ENCODE data around the gene SUSD2.
"Not testable (repeated sequence)": the region's sequence is repeated elsewhere in the genome, so short reads cannot be mapped to it uniquely, and the experiment has no call there.

Gene SUSD2

DNA sequence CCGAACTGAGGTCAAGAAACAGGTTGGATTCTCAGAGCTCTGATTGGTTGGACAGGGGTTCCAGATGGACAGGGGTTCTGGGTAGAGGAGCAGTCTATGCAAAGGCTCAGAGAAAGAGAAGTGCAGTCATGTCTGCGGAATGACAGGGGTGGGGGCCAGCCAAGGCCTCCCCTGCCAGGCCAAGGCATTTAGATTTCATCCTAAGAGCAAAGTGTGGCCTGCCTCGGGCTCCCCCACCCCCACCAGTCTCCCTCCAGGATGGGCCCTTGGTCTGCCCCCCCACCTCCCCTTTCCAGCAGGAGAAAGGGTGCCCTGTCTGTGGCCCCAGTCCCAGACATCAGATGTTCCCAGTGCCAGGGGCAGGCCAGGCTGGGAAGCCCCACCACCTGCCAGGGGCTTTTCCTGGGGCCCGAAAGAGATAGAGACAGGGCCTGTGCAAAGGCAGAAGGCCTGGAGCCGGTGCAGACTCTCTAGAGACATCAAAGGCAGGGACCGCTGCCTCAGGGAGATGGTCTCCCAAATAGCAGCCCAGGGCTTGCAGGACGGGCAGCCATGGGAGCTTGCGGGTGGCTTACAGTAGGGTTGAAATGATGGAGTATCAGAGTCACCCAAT, 9.4 kb downstream of the SUSD2 start:
- FAIRE-seq: no peak

DNA sequence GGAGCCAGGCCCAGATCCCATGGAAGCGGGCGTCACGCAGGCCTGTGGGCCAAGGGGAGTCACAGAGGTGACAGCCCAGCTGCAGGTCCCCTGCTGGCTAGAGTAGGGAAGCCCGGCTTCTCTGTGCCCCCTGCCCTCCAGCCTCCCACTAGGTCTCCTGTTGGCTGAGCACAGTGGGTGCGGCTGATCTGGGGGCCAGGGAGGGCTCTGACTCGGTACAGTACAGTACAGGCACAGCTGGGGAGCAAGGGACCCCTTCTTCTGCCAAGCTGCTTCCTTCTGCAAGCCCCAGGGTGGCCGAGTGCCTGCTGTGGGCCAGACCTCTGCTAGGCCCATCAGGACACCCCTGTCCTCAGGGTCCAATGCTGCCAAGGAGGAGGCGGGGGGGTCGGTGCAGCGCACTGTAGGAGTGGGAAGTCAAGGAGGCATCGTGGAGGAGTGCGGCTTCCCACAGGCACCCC, 10.1 kb downstream of the SUSD2 start:
- FAIRE-seq: no peak

DNA sequence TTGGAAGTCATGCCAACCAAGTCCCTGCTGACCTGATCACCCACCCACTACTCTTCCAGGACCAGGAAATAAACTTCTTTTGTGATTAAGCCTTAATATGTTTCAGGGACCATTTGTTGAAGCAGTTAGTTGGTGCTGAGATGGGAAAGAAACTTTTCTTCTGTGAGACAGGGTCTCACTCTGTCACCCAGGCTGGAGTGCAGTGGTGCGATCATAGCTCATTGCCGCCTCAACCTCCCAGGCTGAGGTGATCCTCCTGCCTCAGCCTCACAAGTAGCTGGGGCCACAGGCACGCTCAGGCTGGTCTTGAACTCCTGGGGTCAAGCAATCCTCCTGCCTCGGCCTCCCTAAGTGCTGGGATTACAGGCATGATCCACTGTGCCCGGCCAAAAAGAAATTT, 10.6 kb downstream of the SUSD2 start:
- FAIRE-seq: no peak

DNA sequence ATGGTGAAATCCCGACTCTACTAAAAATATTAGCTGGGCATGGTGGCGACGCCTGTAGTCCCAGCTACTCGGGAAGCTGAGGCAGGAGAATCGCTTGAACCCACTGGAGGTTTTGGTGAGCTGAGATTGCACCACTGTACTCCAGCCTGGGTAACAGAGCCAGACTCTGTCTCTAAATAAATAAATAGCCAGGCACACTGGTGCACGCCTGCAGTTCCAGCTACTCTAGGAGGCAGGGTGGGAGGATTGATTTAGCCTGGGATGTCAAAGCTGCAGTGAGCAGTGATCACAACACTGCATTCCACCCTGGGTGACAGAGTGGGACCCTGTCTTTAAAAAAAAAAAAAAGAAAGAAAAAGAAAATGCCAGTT, 17.4 kb downstream of the SUSD2 start:
- FAIRE-seq: no peak

DNA sequence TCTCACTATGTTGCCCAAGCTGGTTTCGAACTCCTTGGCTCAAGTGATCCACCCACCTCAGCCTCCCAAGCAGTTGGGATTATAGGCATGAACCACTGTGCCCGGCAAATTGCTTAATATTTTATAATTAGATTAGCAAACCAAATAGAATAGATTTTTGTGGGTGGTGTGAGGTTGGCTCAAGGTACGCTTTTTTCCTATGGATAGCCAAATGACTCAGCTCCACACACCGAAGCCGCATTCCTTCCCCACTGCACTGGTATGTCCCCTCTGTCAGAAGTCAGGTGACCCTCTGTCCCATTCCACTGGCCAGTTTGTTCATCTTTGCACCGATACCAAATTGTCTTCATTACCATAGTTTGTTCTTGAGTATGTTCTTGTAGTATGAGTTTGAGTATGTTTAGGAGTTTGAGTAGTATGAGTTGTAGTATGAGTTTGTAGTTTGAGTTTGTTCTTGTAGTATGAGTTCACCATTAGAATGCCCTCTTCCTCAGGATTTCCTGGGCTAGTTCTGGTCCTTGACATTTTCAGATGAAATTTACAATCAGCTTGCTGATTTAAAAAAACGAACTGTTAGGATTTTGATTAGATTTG, 19.4 kb downstream of the SUSD2 start:
- FAIRE-seq: no peak

DNA sequence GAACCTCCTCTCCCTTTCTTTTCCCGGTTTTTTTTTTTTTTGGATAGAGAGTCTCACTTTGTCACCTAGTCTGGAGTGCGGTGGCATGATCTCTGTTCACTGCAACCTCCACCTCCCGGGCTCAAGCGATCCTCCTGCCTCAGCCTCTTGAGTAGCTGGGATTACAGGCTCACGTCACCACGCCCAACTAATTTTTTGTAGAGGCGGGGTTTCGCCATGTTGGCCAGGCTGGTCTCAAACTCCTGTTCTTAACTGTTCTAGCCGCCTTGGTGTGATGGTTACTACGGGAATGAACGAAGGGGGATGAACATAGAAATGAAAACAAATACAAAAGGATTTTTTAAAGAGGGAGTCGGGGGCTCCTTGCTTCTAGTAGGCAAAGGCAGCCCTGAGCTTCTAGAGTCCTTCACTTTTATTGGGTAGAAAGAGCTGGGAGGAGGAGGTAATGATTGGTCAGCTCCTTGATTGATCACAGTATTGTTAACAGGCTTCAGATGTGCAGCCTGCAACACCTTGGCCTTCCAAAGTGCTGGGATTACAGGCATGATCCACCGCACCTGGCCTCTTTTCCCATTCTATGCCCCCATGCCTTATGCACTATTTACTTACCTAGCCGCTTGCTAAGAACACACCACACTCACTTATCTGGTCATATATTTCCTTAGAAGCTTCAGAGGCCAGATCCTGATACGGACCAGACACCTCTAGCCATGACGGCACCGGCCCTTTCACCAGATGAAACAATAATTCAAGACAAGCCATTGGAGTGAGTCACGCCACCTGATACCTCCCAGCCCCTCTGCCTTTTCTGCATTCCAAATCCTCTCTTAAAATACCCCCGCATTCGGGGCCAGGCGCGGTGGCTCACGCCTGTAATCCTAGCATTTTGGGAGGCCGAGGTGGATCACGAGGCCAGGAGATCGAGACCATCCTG, 20.7 kb downstream of the SUSD2 start:
- FAIRE-seq: no peak

DNA sequence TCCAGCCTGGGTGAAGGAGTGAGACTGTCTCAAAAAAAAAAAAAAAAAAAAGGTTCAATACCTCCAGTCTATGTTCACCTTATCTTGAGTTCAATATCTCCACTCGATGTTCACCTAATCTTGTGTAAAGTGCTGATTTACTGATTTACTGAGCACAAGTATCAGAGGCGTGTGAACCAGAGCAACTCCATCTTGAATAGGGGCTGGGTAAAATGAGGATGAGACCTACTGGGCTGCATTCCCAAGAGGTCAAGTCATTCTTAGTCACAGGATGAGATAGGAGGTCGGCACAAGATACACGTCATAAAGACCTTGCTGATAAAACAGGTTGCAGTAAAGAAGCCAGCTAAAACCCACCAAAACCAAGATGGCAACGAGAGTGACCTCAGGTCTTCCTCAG, 22.6 kb downstream of the SUSD2 start:
- FAIRE-seq: not testable (repeated sequence)

DNA sequence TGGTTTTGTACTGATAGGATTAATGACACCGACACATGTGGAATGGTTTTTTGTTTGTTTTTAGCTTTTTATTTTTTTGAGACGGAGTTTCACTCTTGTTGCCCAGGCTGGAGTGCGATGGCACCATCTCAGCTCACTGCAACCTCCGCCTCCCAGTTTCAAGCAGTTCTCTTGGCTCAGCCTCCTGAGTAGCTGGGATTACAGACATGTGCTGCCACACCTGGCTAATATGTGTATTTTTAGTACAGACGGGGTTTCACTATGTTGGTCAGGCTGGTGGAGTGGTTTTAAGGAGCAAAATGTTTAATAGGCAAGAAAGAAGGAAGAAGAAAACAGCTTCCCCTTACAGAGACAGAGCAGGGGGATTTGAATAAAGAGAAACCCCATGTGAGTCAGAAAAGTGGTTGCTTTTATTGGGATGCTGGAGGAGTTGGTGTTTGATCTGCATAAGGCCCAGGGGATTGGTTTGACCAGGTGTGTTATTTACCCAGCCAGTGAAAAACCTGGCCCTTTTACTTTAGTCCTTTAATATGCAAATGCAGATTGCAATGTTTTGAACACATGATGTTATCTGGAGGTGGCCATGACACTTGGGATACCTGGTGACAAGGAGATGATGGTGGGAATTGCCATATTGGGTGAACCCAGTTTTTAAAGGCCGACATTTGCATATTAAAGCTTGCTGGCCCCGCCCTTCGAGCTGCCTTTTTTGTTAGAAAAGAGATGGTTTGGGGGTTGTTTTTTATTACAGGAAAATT, 24.3 kb downstream of the SUSD2 start:
- no peak for FAIRE-seq

DNA sequence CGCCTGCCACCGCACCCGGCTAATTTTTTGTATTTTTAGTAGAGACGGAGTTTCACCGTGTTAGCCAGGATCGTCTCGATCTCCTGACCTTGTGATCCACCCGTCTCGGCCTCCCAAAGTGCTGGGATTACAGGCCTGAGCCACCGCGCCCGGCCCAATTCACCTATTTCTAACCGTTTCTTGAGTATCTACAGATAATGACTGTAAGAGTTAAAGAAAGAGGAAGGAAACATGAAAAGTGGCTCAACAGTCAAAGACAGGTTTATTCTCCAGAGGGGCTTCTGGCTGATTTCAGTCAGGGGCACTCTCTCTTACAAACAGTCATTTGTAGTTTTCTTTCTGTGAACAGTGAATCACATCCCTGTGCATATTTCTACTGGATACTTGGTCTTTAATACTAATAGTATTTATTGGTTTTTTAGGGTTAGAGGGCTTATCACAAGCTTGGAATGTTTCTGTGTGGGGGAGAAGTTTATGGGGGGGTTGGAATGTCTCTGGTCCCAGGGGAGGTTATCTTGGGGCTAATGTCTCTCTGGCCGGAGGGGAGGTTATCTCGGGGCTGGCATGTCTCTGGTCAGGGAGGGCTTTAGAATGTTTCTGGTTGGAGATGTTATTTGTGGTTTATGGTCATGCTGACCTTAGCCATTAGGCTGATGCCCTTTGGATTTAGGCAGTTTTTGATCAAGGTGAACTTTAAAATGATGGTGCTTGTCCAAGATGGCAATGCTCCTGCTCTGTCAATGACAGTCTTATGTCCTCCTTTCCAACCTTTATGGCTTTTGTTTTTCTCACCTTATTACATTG, 25.4 kb downstream of the SUSD2 start:
- not testable (repeated sequence) for FAIRE-seq

DNA sequence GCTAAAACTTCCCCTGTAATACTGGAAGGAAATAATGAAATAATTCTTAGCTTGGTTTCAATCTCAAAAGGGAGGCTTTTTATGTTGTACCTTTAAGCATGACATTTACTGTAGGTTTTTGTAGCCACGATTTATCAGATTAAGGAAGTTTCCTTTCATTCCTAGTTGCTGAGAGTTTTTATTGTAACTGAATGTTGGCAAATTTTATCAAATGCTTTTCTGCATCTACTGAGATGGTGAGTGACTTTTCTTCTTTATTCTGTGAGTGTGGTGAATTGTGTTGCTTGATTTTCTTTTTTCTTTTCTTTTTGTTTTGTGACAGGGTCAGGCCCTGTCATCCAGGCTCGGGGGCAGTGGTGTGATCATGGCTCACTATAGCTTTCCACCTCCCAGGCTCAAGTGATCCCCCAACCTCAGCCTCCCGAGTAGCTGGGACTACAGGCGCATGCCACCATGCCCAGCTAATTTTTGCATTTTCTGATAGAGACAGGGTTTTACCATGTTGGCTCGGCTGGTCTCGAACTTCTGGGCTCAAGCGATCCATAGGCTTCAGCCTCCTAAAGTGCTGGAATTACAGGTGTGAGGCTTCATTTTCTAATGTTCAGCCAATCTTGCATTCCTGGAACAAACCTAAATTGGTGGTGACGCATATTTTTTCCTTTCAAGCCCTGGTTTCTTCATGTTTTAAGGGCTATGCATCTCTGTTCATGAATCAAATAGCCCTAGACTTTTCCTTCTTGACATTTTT, 26.2 kb downstream of the SUSD2 start:
- no peak for FAIRE-seq

DNA sequence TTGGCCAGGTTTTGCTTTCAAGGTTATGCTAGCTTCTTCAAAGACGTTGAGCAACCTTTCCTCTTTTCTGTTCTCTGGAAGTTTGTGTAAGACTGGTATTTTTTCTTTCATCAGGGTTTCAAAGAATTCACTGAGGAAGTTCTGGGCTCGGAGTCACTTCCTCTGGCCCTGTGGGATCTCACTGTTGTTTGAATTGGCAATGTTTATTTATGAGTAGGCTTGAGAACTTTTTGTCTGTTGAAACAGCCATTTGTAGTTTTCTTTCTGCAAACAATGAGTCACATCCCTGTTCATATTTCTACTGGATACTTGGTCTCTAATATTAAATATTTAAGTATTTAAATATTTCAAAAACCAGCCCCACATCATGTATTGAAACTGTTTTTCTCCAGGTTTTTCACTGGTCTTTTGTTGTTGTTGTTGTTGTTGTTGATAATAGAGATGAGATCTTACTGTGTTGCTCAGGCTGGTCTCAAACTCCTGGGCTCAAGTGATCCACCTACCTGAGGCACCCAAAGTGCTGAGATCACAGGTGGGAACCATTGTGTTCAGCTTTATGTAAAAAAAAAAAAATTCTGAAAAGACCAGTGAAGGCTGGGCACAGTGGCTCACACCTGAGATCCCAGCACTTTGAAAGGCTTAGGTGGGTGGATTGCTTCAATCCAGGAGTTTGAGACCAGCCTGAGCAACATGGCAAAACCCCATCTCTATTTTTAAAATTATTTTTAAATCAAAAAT, 26.9 kb downstream of the SUSD2 start:
- no peak for FAIRE-seq

DNA sequence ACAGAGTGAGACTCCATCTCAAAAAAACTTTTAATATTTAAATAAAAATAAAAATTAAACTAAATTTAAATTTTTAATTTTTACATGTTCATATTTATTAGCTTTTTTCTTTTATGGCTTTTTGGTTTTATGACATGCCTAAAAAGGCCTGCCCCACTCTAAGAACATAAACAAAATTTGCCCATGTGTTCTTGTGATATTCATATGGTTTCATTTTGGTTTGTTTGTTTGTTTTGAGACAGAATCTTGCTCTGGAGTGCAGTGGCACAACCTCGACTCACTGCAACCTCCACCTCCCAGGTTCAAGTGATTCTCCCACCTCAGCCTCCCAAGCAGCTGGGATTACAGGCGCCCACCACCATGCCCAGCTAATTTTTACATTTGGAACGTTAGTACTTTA, 27.7 kb downstream of the SUSD2 start:
- FAIRE-seq: no peak

DNA sequence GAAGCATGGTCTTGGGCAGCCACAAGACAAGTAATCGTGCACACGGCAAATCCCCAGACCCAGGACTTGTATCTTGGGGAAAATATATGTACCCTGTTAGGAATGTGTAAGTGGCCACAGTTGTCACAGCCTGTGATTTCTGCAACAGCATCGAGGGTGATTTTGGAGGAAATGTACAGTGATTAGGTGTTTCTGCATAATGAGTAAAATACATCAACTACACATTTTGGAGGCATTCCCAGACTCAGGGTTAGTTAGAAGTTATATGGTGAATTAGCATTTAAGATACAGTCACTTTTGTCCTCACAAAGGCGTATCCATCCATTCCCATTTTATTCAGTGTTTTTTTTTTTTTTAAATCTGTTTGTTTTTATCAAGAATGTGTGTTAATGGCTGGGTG, 28.4 kb downstream of the SUSD2 start:
- FAIRE-seq: no peak

DNA sequence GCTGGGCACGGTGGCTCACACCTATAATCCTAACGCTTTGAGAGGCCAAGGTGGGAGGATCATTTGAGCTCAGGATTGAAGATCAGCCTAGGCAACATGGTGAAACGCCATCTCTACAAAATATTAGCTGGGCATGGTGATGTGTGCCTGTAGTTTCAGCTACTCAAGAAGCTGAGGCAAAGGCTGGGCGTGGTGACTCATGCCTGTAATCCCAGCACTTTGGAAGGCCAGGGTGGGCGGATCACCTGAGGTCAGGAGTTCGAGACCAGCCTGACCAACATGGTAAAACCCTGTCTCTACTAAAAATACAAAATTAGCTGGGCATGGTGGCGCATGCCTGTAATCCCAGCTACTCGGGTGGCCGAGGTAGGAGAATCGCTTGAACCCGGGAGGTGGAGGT, 29.1 kb downstream of the SUSD2 start:
- FAIRE-seq: not testable (repeated sequence)

DNA sequence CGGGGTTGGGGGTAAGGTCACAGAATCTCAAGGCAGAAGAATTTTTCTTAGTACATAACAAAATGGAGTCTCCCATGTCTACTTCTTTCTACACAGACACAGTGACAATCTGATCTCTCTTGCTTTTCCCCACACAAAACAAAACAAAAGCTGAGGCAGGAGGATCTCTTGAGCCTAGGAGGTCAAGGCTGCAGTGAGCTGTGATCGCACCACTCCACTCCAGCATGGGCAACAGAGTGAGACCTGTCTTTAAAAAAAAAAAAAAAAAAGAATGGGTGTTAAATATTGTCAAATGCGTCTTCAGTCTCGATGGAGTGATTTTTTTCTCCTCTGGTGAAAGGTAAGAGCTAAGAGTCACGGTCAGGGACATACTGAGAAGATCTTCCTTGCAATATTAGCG, 30.4 kb downstream of the SUSD2 start:
- FAIRE-seq: not testable (repeated sequence)

DNA sequence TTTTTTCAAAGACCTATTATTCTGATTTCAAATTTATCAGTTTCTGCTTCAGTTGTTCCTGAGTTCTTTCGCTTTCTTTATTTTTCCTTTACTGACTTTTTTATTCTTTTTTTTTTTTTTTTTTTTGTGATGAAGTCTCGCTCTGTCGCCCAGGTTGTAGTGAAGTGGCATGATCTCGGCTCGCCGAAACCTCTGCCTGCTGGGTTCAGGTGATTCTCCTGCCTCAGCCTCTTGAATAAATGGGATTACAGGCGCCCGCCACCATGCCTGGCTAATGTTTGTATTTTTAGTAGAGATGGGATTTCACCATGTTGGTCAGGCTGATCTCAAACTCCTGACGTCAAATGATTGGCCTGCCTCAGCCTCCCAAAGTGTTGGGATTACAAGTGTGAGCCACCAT, 31.8 kb downstream of the SUSD2 start:
- not testable (repeated sequence) for FAIRE-seq

DNA sequence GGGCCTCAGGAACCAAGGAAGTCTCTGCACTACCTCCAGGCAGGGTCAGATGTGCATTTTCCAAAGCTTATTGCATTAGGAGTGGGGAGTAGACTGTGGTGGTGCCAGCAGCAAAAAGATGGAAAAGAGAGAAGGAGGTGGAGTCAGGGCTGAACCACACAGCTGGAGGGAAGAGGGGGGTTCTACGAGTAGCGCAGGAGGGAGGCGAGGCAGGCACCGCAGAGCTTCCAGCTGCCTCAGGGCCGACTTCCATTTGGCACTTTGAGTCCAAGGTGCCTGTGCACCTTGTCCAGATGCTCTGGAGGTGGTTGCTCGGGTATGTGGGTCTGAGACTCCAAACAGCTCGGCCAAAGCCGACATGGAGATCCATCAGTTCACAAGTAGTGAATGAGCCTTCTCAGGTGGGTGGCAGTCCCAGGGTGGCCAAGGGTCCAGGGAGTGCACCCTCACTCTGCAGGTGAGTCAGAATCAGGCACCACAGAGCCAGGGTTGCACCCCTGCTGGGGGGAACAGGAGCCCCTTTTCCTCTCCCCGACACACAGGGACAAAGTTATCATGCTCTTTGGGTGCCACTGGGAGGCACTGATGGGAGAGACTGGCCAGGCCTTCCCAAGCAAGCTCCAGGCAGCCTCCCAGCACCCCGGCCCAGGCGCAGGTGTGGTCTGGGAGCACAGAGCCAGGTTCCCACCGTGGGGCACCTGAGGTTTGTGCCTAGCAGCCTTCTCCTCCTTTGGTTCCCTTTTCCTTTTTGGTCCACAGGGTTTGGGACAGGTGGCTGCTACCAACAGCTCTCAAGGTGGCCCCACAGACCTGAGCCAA, 33.4 kb downstream of the SUSD2 start:
- FAIRE-seq: no peak

DNA sequence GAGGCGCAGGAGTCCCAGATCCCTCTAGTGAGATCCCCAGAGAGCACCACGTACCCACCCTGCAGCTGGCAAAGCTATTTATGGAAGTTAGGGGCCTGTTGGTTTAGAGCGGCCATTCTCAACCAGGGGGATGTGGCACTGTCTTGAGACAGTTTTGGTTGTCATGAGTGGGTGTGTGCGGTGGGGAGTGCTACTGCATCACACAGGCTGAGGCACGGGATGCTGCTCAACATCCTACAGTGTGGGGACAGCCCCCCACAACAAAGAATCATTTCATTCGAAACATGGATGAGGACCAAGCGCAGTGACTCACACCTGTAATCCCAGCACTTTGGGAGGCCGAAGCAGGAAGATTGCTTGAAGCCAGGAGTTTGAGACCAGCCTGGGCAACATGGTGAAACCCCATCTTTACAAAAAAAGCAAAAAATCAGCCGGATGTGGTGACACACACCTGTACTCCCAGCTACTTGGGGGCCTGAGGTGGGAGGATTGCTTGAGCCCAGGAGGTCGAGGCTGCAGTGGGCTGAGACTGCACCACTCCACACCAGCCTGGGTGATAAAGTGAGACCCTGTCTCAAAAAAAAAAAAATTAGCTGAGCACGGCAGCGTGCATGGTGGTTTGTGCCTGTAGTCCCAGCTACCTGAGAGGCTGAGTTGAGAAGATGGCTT, 35.4 kb downstream of the SUSD2 start:
- no peak for FAIRE-seq

DNA sequence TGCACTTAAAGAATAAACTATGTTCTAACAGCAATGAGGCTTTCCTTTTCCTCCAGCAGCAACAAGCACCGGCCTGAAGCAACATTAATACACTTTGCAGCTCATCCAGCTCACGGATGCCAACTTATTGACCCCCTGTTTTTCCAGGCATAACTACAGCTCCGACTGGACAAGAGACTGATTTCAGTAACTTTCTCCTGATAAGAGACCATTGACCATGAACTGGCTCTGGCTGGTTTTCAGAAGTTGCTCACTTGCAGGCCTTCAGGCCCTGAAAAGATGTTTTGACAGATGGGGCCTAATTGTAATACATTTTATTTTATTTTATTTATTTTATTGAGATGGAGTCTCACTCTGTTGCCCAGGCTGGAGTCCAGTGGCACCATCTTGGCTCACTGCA, 36.1 kb downstream of the SUSD2 start:
- FAIRE-seq: no peak

Measured in G401.6 (cell line).